Measurements from ENCODE around the gene SARDH. TPM values are rescaled to one million over a fixed set of nuclear protein-coding genes. Genes with fewer than 3 reads are reported as not detected.

SARDH gene
- total RNA-seq, 1 experiment from 2014 or later: 5.6 TPM

DNA sequence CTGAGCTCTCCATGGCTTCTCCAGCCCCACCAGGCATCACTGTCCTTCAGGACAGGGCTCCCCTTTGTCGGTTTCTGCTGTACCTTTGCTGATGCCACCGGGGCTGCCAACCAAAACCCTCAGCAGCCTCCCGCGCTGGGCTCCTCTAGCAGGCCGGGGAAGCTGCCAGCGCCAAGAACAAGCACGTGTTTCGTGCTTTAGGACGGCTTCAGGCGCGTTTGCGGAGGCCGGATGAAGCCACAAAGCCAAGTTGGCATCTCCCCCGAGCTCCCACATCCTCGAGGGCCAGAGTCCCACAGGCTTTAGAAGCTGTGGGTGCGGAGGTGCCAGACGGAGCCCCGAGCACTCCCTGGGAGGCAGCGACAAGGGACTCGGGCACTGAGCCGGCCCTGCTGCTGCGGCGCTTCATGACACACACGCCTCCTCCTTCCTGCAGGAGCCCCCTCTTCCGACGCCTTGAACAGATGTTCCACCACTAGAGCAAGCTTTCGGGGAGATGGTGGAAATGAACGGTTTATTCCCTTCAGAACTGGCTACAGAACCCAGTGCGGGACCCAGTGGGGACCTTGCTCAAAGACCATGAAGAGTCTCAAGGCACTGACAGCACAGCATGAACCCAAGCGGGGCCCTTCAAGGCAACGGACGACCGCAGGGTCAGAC lies 36.7 kb downstream of the SARDH start:
- intact Hi-C loops (cut with micrococcal nuclease): no loop called here
- 0 out of 2 replicates have a peak, but pooled peaks cover 10% of the 10 kb centered on the region for H3K27me3 ChIP-seq (ENCODE audit: insufficient read depth, low read length)

DNA sequence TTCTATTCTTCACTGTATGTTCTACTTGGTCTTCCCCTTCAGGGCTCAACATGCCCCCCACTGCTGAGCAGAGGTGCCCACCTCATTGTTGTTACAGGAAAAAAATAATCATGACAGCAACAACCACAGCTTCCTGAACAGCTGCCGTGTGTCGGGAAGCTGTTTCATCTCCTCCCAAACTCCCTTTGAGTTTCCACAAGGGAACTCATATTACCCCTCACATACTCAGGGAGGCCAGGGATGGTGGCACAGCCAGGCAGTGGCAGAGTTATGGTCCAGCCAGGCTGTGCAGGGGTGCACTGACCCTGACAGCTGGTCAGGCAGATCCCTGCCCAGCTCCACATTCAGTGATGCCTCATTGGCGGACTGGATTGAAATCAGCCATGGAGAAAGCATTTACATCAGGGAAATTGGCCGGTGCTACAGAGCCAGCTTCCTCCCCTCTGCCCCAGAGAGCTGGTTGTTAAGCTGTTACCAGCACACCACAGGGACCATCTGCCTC lies 37.3 kb downstream of the SARDH start:
- no peaks in the 10 kb centered on the region for H3K9me2 ChIP-seq (ENCODE audit: insufficient read depth)
- CTCF ChIA-PET: interaction anchor here (0.8 kb wide), 1 partner anchor 111 kb away, joined by 3 read pairs; no protein-coding TSS in a partner anchor
- no peaks in the 10 kb centered on the region for H3K4me1 ChIP-seq (ENCODE audit: control insufficient read depth in 1 of 2, insufficient read depth in 2 of 2, low read length in 2 of 2)
- POLR2A ChIA-PET: no interaction called here
- H3K4me2 ChIP-seq (ENCODE audit: low read length): no peak overlapping the region
- no peaks in the 10 kb centered on the region for H3K79me2 ChIP-seq (ENCODE audit: insufficient read depth, low read length)
- DNase-seq (ENCODE audit: low read depth, low spot score): no peak
- TF ChIP-seq ZNF274 (IDR thresholded peaks at IDR 0.05; ENCODE audit: low read depth, low read length): no peak
- no peak for TF ChIP-seq YY1 (IDR thresholded peaks at IDR 0.05; ENCODE audit: extremely low read depth, insufficient replicate concordance, low read depth, low read length)
- no peak for TF ChIP-seq TCF7L2 (IDR thresholded peaks at IDR 0.05; ENCODE audit: borderline replicate concordance, extremely low read depth, insufficient read depth, insufficient read length)
- TF ChIP-seq JUND (IDR thresholded peaks at IDR 0.05): no peak
- TF ChIP-seq SRF (IDR thresholded peaks at IDR 0.05; ENCODE audit: low read depth): no peak
- TF ChIP-seq POLR2A (IDR thresholded peaks at IDR 0.05; ENCODE audit: borderline replicate concordance, extremely low read depth, insufficient read depth, insufficient read length): no peak
- TF ChIP-seq EZH2phosphoT487 (IDR thresholded peaks at IDR 0.05; ENCODE audit: borderline replicate concordance): no peak
- TF ChIP-seq SIN3A (IDR thresholded peaks at IDR 0.05; ENCODE audit: low read depth): no peak
- no peak for TF ChIP-seq CBX3 (IDR thresholded peaks at IDR 0.05; ENCODE audit: low read depth)
- no peak overlapping the region for H3K27ac ChIP-seq (ENCODE audit: low read depth, low read length)
- intact Hi-C loops (cut with micrococcal nuclease): no loop called here
- H3K36me3 ChIP-seq (ENCODE audit: control insufficient read depth in 1 of 2, insufficient read depth in 2 of 2, low read length in 2 of 2): no peaks in the 10 kb centered on the region
- 0 out of 2 replicates have a peak, but pooled peaks cover 10% of the 10 kb centered on the region for H3K27me3 ChIP-seq (ENCODE audit: insufficient read depth, low read length)
- RAD21 ChIA-PET (ENCODE audit: low non-redundant PET in 1 of 2, low total read pairs in 2 of 2, uncharacterized antibody in 2 of 2, unreplicated experiment in 2 of 2): no interaction called here
- no peaks in the 10 kb centered on the region for H4K20me1 ChIP-seq (ENCODE audit: insufficient read depth)
- no peak overlapping the region for H3K4me3 ChIP-seq (replicated peaks in 1 of 2; ENCODE audit: low read depth in 1 of 2, low read length in 2 of 2)
- no peak overlapping the region for H2AFZ ChIP-seq (ENCODE audit: low read depth, low read length, poor library complexity, severe bottlenecking)
- H3K9ac ChIP-seq (ENCODE audit: low read length): no peak overlapping the region
- H3K9me3 ChIP-seq (ENCODE audit: control insufficient read depth in 1 of 2, insufficient read depth in 1 of 2, low read depth in 1 of 2, low read length in 2 of 2): no peaks in the 10 kb centered on the region
- ATAC-seq: no peak
- BruUV-seq (replicated peaks): no TSS peak

More for the DNA sequence above, 36.7 kb downstream of the SARDH start:
- Histone ChIP-seq H3K9me2 (ENCODE audit: insufficient read depth) (no peaks in the 10 kb centered on the region), H4K20me1 (ENCODE audit: insufficient read depth) (no peaks in the 10 kb centered on the region), H3K27ac (ENCODE audit: low read depth, low read length) (no peak overlapping the region), H3K4me2 (ENCODE audit: low read length) (no peak overlapping the region), H3K9me3 (ENCODE audit: control insufficient read depth in 1 of 2, insufficient read depth in 1 of 2, low read depth in 1 of 2, low read length in 2 of 2) (no peaks in the 10 kb centered on the region), H3K4me1 (ENCODE audit: control insufficient read depth in 1 of 2, insufficient read depth in 2 of 2, low read length in 2 of 2) (no peaks in the 10 kb centered on the region), H2AFZ (ENCODE audit: low read depth, low read length, poor library complexity, severe bottlenecking) (no peak overlapping the region), H3K4me3 (replicated peaks in 1 of 2; ENCODE audit: low read depth in 1 of 2, low read length in 2 of 2) (no peak overlapping the region), H3K36me3 (ENCODE audit: control insufficient read depth in 1 of 2, insufficient read depth in 2 of 2, low read length in 2 of 2) (no peaks in the 10 kb centered on the region), H3K9ac (ENCODE audit: low read length) (no peak overlapping the region), H3K79me2 (ENCODE audit: insufficient read depth, low read length) (no peaks in the 10 kb centered on the region)
- DNase-seq (ENCODE audit: low read depth, low spot score) (no peak), ATAC-seq (no peak)
- TF ChIP-seq, protein P1, sequence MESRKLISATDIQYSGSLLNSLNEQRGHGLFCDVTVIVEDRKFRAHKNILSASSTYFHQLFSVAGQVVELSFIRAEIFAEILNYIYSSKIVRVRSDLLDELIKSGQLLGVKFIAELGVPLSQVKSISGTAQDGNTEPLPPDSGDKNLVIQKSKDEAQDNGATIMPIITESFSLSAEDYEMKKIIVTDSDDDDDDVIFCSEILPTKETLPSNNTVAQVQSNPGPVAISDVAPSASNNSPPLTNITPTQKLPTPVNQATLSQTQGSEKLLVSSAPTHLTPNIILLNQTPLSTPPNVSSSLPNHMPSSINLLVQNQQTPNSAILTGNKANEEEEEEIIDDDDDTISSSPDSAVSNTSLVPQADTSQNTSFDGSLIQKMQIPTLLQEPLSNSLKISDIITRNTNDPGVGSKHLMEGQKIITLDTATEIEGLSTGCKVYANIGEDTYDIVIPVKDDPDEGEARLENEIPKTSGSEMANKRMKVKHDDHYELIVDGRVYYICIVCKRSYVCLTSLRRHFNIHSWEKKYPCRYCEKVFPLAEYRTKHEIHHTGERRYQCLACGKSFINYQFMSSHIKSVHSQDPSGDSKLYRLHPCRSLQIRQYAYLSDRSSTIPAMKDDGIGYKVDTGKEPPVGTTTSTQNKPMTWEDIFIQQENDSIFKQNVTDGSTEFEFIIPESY (IDR thresholded peaks at IDR 0.05; ENCODE audit: extremely low read depth, insufficient replicate concordance, low read length): no peak
- TF ChIP-seq SRF (IDR thresholded peaks at IDR 0.05; ENCODE audit: low read depth) (no peak), JUND (IDR thresholded peaks at IDR 0.05) (no peak), RAD21 (IDR thresholded peaks at IDR 0.05; ENCODE audit: low read depth) (no peak), EZH2 (IDR thresholded peaks at IDR 0.05) (no peak)
- ChIA-PET POLR2A (no interaction called here), RAD21 (ENCODE audit: low non-redundant PET in 1 of 2, low total read pairs in 2 of 2, uncharacterized antibody in 2 of 2, unreplicated experiment in 2 of 2) (no interaction called here), CTCF (interaction anchor here (0.8 kb wide), 1 partner anchor 112 kb away, joined by 3 read pairs; no protein-coding TSS in a partner anchor)
- BruUV-seq (replicated peaks): no TSS peak

All from HCT116 (cell line).